ENCODE data around the gene CDRT4.
A peak's percentile ranks its signal among the peaks of the same experiment; 100 is the strongest.

CDRT4 gene

GRCh38 chr17:15492791-15493692 lies 25.6 kb upstream of the CDRT4 start:
- no peak for DNase-seq

- no peak for DNase-seq
These were observed 24.8 kb upstream of the CDRT4 start for GRCh38 chr17:15492186-15492585.

- DNase-seq = peak; percentile 3 to 17
These were observed 23.3 kb upstream of the CDRT4 start for GRCh38 chr17:15490634-15491261.

- DNase-seq = no peak
These were observed 21.1 kb upstream of the CDRT4 start for GRCh38 chr17:15488557-15488956.

GRCh38 chr17:15485045-15485444 lies 17.6 kb upstream of the CDRT4 start:
- no peak for DNase-seq

- no peak for DNase-seq
These were observed 16.0 kb upstream of the CDRT4 start for GRCh38 chr17:15483431-15483830.

GRCh38 chr17:15482476-15482875 lies 15.1 kb upstream of the CDRT4 start:
- DNase-seq = no peak

- DNase-seq = no peak
These were observed 14.1 kb upstream of the CDRT4 start for GRCh38 chr17:15481481-15481880.

GRCh38 chr17:15480204-15480603 lies 12.8 kb upstream of the CDRT4 start:
- no peak for DNase-seq

- no peak for DNase-seq
These were observed 12.3 kb upstream of the CDRT4 start for GRCh38 chr17:15479703-15480102.

- DNase-seq = no peak
These were observed 11.4 kb upstream of the CDRT4 start for GRCh38 chr17:15478845-15479244.

- DNase-seq = no peak
These were observed 8.4 kb upstream of the CDRT4 start for GRCh38 chr17:15475631-15476354.

GRCh38 chr17:15472891-15473290 lies 5.5 kb upstream of the CDRT4 start:
- no peak for DNase-seq

- DNase-seq = no peak
These were observed 3.1 kb upstream of the CDRT4 start for GRCh38 chr17:15470536-15470935.

- DNase-seq = no peak
These were observed 1.8 kb upstream of the CDRT4 start for GRCh38 chr17:15469260-15469659.

GRCh38 chr17:15468126-15468525 lies 705 bp upstream of the CDRT4 start:
- no peak for DNase-seq

- DNase-seq = no peak
These were observed 1.3 kb downstream of the CDRT4 start for GRCh38 chr17:15466131-15466530.

- DNase-seq = no peak
These were observed 2.2 kb downstream of the CDRT4 start for GRCh38 chr17:15465045-15465701.

GRCh38 chr17:15464231-15464985 lies 3.0 kb downstream of the CDRT4 start:
- DNase-seq = no peak

- no peak for DNase-seq
These were observed 4.2 kb downstream of the CDRT4 start for GRCh38 chr17:15462976-15463772.

- no peak for DNase-seq
These were observed 9.7 kb downstream of the CDRT4 start for GRCh38 chr17:15457723-15458094.
